ENCODE results near the gene PRKAB1. TPM values are rescaled to one million over a fixed set of nuclear protein-coding genes. Genes with fewer than 3 reads are reported as not detected.

The PRKAB1 gene
- total RNA-seq, 1 experiment from 2014 or later: 36.3 TPM

- BruUV-seq (replicated peaks): no TSS peak
- Histone ChIP-seq H3K27me3 (ENCODE audit: control insufficient read depth, insufficient read depth, low read length) (no peaks in the 10 kb centered on the region), H3K4me3 (ENCODE audit: low read depth in 2 of 2, low read length in 2 of 2) (no peak overlapping the region), H3K27ac (ENCODE audit: low read length) (no peak overlapping the region; the same call in 1 of the 2 replicates), H3K9me3 (ENCODE audit: control insufficient read depth, insufficient read depth, low read depth, low read length) (no peaks in the 10 kb centered on the region), H3K4me1 (ENCODE audit: control insufficient read depth, insufficient read depth, low read length) (peaks cover 13% of the 10 kb centered on the region), H3K36me3 (ENCODE audit: control insufficient read depth, insufficient read depth, low read length) (0 out of 2 replicates have a peak, but pooled peaks cover 2% of the 10 kb centered on the region)
- DNase-seq (ENCODE audit: low read depth, low spot score) (no peak), ATAC-seq (no peak)
- CTCF ChIA-PET: no interaction called here
- TF ChIP-seq TCF7L2 (IDR thresholded peaks at IDR 0.05; ENCODE audit: low read depth, low read length) (no peak), CTCF (IDR thresholded peaks at IDR 0.05) (no peak), SIN3A (IDR thresholded peaks at IDR 0.05; ENCODE audit: borderline replicate concordance, insufficient read depth, low read depth, low read length) (no peak), REST (IDR thresholded peaks at IDR 0.05; ENCODE audit: insufficient read depth in 1 of 2, low read depth in 2 of 2, low read length in 1 of 2) (no peak), POLR2AphosphoS5 (IDR thresholded peaks at IDR 0.05; ENCODE audit: low read depth, low read length) (no peak)
- POLR2A ChIA-PET: no interaction called here
- in situ Hi-C loops (cut with HindIII; ENCODE audit: low pct_unique_long_range_greater_than_20kb, low sequenced_read_pairs) (no loop called here), intact Hi-C loops (cut with micrococcal nuclease; ENCODE audit: unreplicated experiment) (no loop called here)
These were observed 17.4 kb downstream of the PRKAB1 start for GRCh38 chr12:119685375-119685774.

- H3K9me3 ChIP-seq (ENCODE audit: control insufficient read depth, insufficient read depth, low read depth, low read length): no peaks in the 10 kb centered on the region
- H3K4me3 ChIP-seq (ENCODE audit: low read depth in 2 of 2, low read length in 2 of 2): no peak overlapping the region
- POLR2A ChIA-PET: no interaction called here
- DNase-seq (ENCODE audit: low read depth, low spot score): no peak
- in situ Hi-C loops (cut with HindIII; ENCODE audit: low pct_unique_long_range_greater_than_20kb, low sequenced_read_pairs): no loop called here
- ATAC-seq: no peak
- H3K36me3 ChIP-seq (ENCODE audit: control insufficient read depth, insufficient read depth, low read length): 0 out of 2 replicates have a peak, but pooled peaks cover 2% of the 10 kb centered on the region
- no peak for TF ChIP-seq TCF7L2 (IDR thresholded peaks at IDR 0.05; ENCODE audit: low read depth, low read length)
- TF ChIP-seq SIN3A (IDR thresholded peaks at IDR 0.05; ENCODE audit: borderline replicate concordance, insufficient read depth, low read depth, low read length): no peak
- no peak for TF ChIP-seq REST (IDR thresholded peaks at IDR 0.05; ENCODE audit: insufficient read depth in 1 of 2, low read depth in 2 of 2, low read length in 1 of 2)
- TF ChIP-seq CTCF (IDR thresholded peaks at IDR 0.05): no peak
- no peak for TF ChIP-seq POLR2AphosphoS5 (IDR thresholded peaks at IDR 0.05; ENCODE audit: low read depth, low read length)
- BruUV-seq (replicated peaks): TSS peak; percentile 74
- H3K27me3 ChIP-seq (ENCODE audit: control insufficient read depth, insufficient read depth, low read length): no peaks in the 10 kb centered on the region
- intact Hi-C loops (cut with micrococcal nuclease; ENCODE audit: unreplicated experiment): no loop called here
- H3K27ac ChIP-seq (ENCODE audit: low read length): no peak overlapping the region
- CTCF ChIA-PET: no interaction called here
- peaks cover 3% of the 10 kb centered on the region; the same call in 1 of the 2 replicates for H3K4me1 ChIP-seq (ENCODE audit: control insufficient read depth, insufficient read depth, low read length)
These were observed 18.4 kb downstream of the PRKAB1 start for GRCh38 chr12:119686355-119686754.

Data from Panc1 (cell line).